Measurements from ENCODE around the gene DCANP1. TPM values are rescaled to one million over a fixed set of nuclear protein-coding genes. Genes with fewer than 3 reads are reported as not detected.

DCANP1 gene
- total RNA-seq, 1 experiment from 2014 or later, result not detected

DNA sequence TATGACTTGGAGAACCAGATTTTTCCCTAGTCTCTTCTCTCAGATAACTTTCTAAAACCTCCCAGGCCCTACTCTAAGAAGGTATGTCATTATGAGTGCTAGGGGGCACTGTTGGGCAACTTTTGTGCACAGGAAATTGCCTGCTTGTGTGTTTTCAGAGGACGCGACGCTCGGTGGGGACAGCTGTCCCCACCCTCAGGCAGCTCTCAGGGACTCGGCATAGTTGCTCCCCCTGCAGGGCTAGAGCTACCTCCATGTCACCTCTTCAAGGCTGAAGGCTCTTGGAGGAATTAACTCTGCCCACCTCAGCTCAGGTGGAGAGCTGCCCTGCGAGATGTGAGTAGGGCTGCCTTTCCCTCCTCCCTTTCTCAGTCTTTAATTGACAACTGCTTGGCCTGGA lies 15.2 kb upstream of the DCANP1 start:
- in situ Hi-C loops (cut with HindIII; ENCODE audit: low pct_unique_long_range_greater_than_20kb, low sequenced_read_pairs), result loop anchor here (25.0 kb wide), 1 partner anchor 100 kb away; no protein-coding TSS in a partner anchor
- DNase-seq (ENCODE audit: low read depth), result peak; percentile 61

DNA sequence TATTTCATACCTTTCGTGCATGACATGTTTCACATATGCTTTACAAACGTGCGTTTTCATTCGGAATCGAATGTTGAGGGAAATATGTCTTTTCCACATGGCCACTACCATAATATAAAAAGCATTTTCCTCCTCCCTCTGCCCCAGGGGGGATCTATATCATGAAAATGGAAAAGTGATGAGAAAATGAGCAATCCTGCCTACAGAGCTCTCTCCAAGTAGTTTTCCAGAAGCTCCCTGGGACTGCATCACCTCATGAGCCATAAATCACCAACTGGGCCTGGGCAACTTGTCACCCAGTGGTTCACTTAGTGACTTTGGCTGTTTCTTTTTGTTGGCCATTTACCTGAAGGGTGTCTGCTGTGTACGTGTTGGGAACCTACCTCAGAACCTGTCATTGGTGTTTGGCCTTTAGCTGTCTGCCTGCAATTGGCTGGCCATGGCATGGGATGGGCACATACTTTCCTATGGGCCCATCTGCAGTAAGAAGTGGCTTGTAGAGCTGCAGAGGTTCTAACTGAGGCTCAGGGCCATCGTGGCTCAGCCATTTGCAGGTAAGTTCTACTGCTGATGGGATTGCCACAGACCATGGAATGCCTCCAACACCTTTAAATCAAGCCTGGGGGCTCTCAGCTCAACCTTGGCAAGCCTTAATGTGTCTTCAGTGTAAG lies 14.5 kb upstream of the DCANP1 start:
- no peak for DNase-seq (ENCODE audit: low read depth)
- in situ Hi-C loops (cut with HindIII; ENCODE audit: low pct_unique_long_range_greater_than_20kb, low sequenced_read_pairs), result loop anchor here (25.0 kb wide), 1 partner anchor 101 kb away; no protein-coding TSS in a partner anchor

DNA sequence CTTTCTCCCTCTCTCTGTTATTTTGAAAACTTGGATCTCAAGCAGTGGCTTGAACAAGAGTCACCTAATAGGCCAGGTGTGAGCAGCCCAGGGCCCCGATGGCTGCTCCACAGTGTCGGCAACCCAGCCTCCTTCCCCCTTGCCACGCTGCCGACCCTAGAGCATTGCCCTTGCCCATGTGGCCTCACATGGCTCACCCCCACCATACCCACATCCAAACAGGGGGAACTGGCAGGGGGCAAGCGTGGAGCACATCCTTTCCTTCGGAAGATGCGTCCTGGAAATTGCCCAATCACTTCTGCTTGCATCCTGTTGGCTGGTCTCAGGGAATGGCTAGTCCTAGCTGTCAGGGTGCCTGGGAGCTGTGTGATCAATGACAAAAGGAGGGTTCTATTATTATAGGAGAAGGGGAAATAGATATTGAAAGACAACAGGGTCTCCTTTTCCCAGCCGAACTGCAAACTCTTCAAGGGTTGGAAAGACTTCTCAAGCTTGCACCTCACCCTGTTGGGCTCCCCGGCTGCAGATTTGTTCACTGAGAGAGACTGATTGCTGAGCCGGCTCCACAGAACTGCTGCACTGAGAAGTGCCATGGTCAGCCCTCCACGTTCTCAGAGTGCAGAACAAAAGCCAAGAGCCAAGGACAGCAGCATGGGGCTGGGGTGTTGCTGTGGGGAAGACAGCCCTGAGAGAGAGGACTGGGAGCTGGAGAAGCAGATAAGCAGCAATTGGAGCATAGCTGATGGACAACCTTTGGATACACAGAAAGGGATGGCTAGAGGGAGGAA lies 13.3 kb upstream of the DCANP1 start:
- no peak for DNase-seq (ENCODE audit: low read depth)
- in situ Hi-C loops (cut with HindIII; ENCODE audit: low pct_unique_long_range_greater_than_20kb, low sequenced_read_pairs), result loop anchor here (25.0 kb wide), 1 partner anchor 102 kb away; no protein-coding TSS in a partner anchor

GRCh38 chr5:135458921-135459331 lies 11.8 kb upstream of the DCANP1 start:
- DNase-seq (ENCODE audit: low read depth), result peak; percentile 18

DNA sequence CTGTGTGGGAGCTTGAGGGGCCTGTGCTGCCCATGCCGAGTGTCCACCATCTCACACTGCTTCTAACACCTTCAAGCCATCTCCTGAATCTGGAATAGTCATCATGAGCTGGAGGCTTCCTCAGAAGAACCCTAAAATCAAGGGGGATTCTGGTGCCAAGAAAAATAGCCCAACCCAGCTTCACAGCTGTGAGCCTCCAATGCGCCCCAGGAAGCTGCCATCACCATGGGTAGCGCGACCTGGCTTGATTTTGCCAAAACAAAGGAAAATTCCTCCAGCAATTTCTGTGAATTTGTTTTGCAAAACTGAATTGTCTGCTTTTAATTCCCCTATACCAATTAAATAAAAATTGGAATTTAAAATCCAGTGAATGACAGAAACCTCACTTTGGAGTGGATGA lies 11.2 kb upstream of the DCANP1 start:
- in situ Hi-C loops (cut with HindIII; ENCODE audit: low pct_unique_long_range_greater_than_20kb, low sequenced_read_pairs), result loop anchor here (25.0 kb wide), 1 partner anchor 104 kb away; no protein-coding TSS in a partner anchor
- no peak for DNase-seq (ENCODE audit: low read depth)

More at GRCh38 chr5:135458921-135459331, 11.8 kb upstream of the DCANP1 start:
- in situ Hi-C loops (cut with HindIII; ENCODE audit: low pct_unique_long_range_greater_than_20kb, low sequenced_read_pairs), result loop anchor here (25.0 kb wide), 1 partner anchor 103 kb away; no protein-coding TSS in a partner anchor

- in situ Hi-C loops (cut with HindIII; ENCODE audit: low pct_unique_long_range_greater_than_20kb, low sequenced_read_pairs), result loop anchor here (25.0 kb wide), 1 partner anchor 105 kb away; no protein-coding TSS in a partner anchor
- peak; percentile 22 for DNase-seq (ENCODE audit: low read depth)
These were observed 10.4 kb upstream of the DCANP1 start for GRCh38 chr5:135457424-135458071.

DNA sequence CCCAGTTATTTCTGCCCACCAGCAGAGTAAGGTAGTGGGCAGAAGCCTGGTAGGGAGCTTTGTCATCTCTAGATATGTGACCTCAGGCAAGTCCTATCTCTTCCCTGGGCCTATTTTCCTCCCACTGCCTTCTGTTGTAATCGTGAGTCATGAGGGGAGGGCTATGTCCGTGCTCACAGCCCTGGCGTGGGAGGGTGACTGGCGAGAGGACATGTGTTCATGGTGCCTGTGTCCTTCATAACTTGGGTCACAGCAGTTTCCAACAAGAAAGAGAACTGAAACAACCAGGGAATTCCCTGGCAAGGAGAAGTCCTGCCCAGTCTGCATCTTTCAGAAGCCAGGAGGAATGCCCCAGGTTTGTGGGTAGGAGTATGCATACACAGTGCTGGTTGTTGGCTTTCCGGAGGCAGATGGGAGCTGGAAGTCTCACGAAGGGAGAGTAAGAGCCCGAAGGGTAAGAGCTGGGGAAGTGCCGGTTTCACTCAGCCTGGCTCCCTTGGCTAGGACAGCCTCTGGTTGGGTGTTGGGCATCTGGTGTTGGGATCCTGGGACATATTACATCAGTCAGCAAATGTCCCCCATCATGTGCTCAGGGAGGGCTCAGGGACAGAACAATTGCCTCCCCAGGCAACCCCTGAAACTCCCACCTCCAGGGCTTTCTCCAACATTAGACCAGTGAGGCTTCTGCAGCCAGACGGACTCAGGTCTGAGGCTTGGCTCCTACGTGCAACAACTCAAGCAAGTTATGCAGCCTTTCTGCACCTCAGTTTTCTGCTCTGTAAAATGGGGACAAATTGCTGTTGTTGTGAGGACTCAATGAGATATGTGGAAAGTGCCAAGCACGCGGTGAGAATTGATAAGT lies 9.3 kb upstream of the DCANP1 start:
- in situ Hi-C loops (cut with HindIII; ENCODE audit: low pct_unique_long_range_greater_than_20kb, low sequenced_read_pairs), result loop anchor here (25.0 kb wide), 1 partner anchor 106 kb away; no protein-coding TSS in a partner anchor
- DNase-seq (ENCODE audit: low read depth), result peak; percentile 33

- no peak for DNase-seq (ENCODE audit: low read depth)
- in situ Hi-C loops (cut with HindIII; ENCODE audit: low pct_unique_long_range_greater_than_20kb, low sequenced_read_pairs), result loop anchor here (25.0 kb wide), 1 partner anchor 106 kb away; no protein-coding TSS in a partner anchor
These were observed 8.7 kb upstream of the DCANP1 start for GRCh38 chr5:135455876-135456237.

GRCh38 chr5:135454946-135455345 lies 7.8 kb upstream of the DCANP1 start:
- no peak for DNase-seq (ENCODE audit: low read depth)
- in situ Hi-C loops (cut with HindIII; ENCODE audit: low pct_unique_long_range_greater_than_20kb, low sequenced_read_pairs), result loop anchor here (25.0 kb wide), 1 partner anchor 107 kb away; no protein-coding TSS in a partner anchor

DNA sequence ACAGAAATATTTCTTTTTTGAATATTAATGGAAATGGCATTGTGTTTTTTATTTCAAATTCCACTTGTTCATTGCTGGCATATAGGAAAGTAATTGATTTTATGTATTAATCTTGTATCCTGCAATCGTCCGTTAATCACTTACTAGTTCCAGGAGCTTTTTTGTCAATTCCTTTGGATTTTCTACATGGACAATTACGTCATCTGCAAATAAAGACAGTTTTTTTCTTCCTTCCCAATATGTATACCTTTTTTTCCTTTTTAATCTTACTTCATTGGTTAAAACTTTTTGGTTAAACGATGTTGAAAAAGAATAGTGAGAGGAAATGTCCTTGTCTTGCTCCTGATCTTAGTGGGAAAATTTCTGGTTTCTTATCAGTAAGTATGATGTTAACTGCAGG lies 6.5 kb upstream of the DCANP1 start:
- no peak for DNase-seq (ENCODE audit: low read depth)
- in situ Hi-C loops (cut with HindIII; ENCODE audit: low pct_unique_long_range_greater_than_20kb, low sequenced_read_pairs), result loop anchor here (25.0 kb wide), 1 partner anchor 109 kb away; no protein-coding TSS in a partner anchor

DNA sequence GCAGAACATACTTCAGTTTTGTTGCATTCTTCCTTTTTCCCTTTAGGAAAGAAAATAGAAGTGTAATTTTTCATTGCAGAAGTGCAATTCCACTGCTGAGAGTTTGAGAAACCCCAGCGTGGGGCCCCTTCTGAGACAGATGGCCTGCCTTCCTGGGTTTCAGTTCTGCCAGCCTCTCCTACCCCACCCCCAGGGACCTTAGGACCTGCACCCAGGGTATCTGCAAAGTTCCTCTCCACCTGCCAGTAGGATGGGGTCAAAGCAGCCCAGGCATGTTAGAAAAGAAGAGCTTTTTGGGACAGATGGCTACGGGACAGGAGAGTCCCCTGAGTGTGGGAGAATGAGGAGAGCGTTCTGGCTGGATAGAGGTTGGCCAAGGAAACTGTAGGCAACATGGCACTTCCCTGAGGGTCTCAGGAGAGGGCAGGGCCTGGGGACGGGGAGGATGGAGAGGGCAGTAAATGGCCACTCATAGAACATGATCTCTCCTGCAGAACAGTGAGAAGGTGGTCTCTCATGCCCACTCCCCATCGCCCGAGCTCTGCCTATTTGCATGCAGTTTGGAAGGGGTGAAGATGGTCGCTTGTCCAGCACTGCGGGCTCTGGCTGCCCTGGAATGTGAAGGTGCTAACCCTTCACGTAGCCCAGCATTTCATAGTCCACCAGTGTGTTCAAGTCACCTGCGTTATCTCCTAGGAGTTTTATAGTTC lies 5.3 kb upstream of the DCANP1 start, which contains the start of gene TIFAB:
Gene TIFAB, minus strand, starts transcription at position 31 of the 710 bp plus-strand sequence. CDS start 2,412 bp downstream, outside the sequence.
- in situ Hi-C loops (cut with HindIII; ENCODE audit: low pct_unique_long_range_greater_than_20kb, low sequenced_read_pairs), result loop anchor here (25.0 kb wide), 1 partner anchor 110 kb away; no protein-coding TSS in a partner anchor

GRCh38 chr5:135451581-135452320 lies 4.6 kb upstream of the DCANP1 start:
- in situ Hi-C loops (cut with HindIII; ENCODE audit: low pct_unique_long_range_greater_than_20kb, low sequenced_read_pairs), result loop anchor here (25.0 kb wide), 1 partner anchor 111 kb away; no protein-coding TSS in a partner anchor
- no peak for DNase-seq (ENCODE audit: low read depth)

More for the DNA sequence above, 5.3 kb upstream of the DCANP1 start, which contains the start of gene TIFAB:
- no peak for DNase-seq (ENCODE audit: low read depth)

GRCh38 chr5:135450952-135451351 lies 3.8 kb upstream of the DCANP1 start:
- no peak for DNase-seq (ENCODE audit: low read depth)
- in situ Hi-C loops (cut with HindIII; ENCODE audit: low pct_unique_long_range_greater_than_20kb, low sequenced_read_pairs), result loop anchor here (25.0 kb wide), 1 partner anchor 111 kb away; no protein-coding TSS in a partner anchor

- in situ Hi-C loops (cut with HindIII; ENCODE audit: low pct_unique_long_range_greater_than_20kb, low sequenced_read_pairs), result loop anchor here (25.0 kb wide), 1 partner anchor 112 kb away; no protein-coding TSS in a partner anchor
- no peak for DNase-seq (ENCODE audit: low read depth)
These were observed 3.2 kb upstream of the DCANP1 start for GRCh38 chr5:135450336-135450735.

DNA sequence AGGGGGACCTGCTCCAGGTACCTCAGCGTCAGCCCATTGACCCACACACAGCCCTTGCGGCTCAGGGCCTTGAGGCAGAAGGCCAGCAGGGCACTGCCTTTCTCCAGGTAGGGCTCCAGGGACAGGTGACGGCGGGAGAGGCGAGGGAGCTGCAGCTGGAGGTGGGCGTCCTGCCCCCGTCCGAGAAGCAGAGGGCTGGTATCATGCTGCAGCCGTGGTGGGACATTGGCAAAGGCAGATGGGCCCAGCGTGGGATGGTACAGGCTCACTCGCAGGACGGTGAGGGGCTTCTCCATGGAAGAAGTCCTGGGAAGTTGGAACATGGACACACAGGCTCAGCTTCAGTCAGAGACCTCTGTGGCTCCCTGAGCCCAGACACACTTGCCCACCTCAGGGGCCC lies 2.5 kb upstream of the DCANP1 start:
- no peak for DNase-seq (ENCODE audit: low read depth)
- in situ Hi-C loops (cut with HindIII; ENCODE audit: low pct_unique_long_range_greater_than_20kb, low sequenced_read_pairs), result loop anchor here (25.0 kb wide), 1 partner anchor 113 kb away; no protein-coding TSS in a partner anchor
